ENCODE data around the gene PPP1R14B. TPM values are rescaled to one million over a fixed set of nuclear protein-coding genes. Genes with fewer than 3 reads are reported as not detected.

PPP1R14B gene
- total and polyA plus RNA-seq, 4 donors = 24.2 to 57.6 (median 38.3) TPM

DNA sequence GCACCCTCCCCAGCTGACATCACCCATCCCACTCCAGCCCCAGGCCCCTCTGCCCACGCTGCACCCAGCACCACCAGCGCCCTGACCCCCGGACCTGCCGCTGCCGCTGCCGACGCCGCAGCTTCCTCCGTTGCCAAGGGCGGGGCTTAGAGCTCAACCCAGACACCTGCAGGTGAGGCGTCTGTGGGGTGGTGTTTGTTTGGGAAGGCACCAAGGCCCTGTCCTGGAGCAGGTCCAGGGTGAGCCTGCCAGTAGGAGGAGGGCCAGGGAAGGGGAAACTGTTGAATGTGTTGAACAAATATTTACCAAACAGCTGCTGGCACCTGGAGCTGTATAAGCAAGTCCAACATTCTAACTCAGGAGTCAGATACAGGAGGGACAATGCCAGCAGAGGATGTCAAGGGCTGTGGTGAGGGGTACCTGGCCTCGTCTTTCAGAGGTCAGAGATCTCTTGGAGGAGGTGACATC, 9.2 kb downstream of the PPP1R14B start (continued):
- TF ChIP-seq, protein P1, sequence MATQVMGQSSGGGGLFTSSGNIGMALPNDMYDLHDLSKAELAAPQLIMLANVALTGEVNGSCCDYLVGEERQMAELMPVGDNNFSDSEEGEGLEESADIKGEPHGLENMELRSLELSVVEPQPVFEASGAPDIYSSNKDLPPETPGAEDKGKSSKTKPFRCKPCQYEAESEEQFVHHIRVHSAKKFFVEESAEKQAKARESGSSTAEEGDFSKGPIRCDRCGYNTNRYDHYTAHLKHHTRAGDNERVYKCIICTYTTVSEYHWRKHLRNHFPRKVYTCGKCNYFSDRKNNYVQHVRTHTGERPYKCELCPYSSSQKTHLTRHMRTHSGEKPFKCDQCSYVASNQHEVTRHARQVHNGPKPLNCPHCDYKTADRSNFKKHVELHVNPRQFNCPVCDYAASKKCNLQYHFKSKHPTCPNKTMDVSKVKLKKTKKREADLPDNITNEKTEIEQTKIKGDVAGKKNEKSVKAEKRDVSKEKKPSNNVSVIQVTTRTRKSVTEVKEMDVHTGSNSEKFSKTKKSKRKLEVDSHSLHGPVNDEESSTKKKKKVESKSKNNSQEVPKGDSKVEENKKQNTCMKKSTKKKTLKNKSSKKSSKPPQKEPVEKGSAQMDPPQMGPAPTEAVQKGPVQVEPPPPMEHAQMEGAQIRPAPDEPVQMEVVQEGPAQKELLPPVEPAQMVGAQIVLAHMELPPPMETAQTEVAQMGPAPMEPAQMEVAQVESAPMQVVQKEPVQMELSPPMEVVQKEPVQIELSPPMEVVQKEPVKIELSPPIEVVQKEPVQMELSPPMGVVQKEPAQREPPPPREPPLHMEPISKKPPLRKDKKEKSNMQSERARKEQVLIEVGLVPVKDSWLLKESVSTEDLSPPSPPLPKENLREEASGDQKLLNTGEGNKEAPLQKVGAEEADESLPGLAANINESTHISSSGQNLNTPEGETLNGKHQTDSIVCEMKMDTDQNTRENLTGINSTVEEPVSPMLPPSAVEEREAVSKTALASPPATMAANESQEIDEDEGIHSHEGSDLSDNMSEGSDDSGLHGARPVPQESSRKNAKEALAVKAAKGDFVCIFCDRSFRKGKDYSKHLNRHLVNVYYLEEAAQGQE (IDR thresholded peaks at IDR 0.05) = no peak
- TF ChIP-seq, protein P2, sequence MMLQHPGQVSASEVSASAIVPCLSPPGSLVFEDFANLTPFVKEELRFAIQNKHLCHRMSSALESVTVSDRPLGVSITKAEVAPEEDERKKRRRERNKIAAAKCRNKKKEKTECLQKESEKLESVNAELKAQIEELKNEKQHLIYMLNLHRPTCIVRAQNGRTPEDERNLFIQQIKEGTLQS (IDR thresholded peaks at IDR 0.05) = no peak
- peak in 1 of 2 donors; percentile 60 for TF ChIP-seq EGR1 (IDR thresholded peaks at IDR 0.05; ENCODE audit: low read depth in 2 of 2)
- TF ChIP-seq JUND (IDR thresholded peaks at IDR 0.05) = peak in 1 of 2 donors; percentile 26
- TF ChIP-seq TAF1 (conservative IDR thresholded peaks at IDR 0.05) = peak; percentile 67
- peak; percentile 65 for TF ChIP-seq FOXA1 (IDR thresholded peaks at IDR 0.05)

DNA sequence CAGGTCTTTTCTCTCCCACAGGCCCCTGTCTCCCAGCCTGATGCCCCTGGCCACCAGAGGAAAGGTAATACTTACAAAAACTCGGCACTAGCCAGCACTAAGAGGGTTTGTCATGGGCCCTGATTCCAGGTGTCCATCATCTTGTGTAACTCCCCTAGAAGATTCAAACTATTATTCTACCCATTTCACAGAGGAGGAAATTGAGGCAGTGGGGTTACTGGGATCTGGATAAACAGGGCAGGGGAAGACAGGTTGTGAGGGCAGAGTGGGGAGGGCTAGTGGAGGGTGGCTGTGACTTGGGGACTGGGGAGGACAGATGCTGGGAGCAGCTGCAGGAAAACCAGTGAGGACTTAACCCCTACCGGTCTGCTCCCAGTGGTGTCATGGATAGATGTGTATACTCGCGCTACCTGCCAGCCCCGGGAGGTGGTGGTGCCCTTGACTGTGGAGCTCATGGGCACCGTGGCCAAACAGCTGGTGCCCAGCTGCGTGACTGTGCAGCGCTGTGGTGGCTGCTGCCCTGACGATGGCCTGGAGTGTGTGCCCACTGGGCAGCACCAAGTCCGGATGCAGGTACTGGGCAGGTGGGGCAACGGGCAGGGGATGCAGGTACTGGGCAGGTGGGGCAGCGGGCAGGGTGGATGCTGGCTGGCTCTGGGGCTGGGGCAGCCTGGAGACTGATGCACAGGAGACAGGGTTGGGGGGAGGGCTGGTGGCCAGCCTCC, 11.1 kb downstream of the PPP1R14B start:
- Histone ChIP-seq H3K9ac (ENCODE audit: low read depth in 1 of 2, low read length in 2 of 2) (no peak overlapping the region), H3K4me1 (ENCODE audit: control insufficient read depth in 4 of 4, insufficient read depth in 4 of 4, low read length in 3 of 4) (peaks cover 21 to 54% (median 39%) of the 10 kb centered on the region in 4 donors)
- DNase-seq (ENCODE audit: low spot score) = no peak

DNA sequence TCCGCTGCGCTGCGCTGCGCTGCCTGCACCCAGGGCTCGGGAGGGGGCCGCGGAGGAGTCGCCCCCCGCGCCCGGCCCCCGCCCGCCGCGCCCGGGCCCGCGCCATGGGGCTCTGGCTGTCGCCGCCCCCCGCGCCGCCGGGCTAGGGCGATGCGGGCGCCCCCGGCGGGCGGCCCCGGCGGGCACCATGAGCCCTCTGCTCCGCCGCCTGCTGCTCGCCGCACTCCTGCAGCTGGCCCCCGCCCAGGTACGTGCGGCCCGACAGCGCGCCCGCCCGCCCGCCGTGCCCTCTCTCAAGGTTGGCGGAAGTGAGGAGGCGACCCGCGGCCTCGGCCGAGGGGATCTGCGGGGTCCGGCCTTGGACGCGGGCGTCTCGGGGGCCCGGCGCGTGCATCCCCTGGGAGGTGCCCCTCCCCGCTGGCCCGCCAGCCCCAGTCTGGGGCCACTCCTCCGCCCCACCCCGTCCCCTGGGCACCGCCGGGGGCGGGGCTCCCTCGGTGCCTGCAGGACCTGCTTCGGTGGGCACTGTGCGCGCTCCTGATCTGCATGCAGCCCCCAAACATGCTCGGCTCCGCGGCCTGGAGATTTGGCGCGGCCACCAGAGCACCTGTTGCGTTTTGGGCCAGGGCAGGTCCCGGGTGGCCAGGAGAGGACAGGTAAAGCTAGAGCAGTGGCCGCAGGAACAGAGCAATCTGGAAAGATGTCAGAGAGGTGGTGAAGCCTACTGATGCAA, 11.9 kb downstream of the PPP1R14B start:
- H3K27ac ChIP-seq (ENCODE audit: low read depth in 1 of 2, low read length in 2 of 2) = peak overlapping the region; percentile 62 to 72
- WGBS = 1% methylated on average over 80 of the region's 80 CpGs
- no peak overlapping the region for H3K9ac ChIP-seq (ENCODE audit: low read depth in 1 of 2, low read length in 2 of 2)
- TF ChIP-seq EGR1 (IDR thresholded peaks at IDR 0.05; ENCODE audit: low read depth in 2 of 2) = no peak
- TF ChIP-seq, protein P3, sequence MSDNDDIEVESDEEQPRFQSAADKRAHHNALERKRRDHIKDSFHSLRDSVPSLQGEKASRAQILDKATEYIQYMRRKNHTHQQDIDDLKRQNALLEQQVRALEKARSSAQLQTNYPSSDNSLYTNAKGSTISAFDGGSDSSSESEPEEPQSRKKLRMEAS (IDR thresholded peaks at IDR 0.05) = no peak
- TF ChIP-seq HNF4G (IDR thresholded peaks at IDR 0.05) = no peak
- no peak for TF ChIP-seq RXRA (IDR thresholded peaks at IDR 0.05)
- TF ChIP-seq, protein P4, sequence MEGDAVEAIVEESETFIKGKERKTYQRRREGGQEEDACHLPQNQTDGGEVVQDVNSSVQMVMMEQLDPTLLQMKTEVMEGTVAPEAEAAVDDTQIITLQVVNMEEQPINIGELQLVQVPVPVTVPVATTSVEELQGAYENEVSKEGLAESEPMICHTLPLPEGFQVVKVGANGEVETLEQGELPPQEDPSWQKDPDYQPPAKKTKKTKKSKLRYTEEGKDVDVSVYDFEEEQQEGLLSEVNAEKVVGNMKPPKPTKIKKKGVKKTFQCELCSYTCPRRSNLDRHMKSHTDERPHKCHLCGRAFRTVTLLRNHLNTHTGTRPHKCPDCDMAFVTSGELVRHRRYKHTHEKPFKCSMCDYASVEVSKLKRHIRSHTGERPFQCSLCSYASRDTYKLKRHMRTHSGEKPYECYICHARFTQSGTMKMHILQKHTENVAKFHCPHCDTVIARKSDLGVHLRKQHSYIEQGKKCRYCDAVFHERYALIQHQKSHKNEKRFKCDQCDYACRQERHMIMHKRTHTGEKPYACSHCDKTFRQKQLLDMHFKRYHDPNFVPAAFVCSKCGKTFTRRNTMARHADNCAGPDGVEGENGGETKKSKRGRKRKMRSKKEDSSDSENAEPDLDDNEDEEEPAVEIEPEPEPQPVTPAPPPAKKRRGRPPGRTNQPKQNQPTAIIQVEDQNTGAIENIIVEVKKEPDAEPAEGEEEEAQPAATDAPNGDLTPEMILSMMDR (IDR thresholded peaks at IDR 0.05; ENCODE audit: low read depth, low read length, missing input control) = no peak
- no peak for TF ChIP-seq YY1 (IDR thresholded peaks at IDR 0.05)
- TF ChIP-seq NR2F2 (IDR thresholded peaks at IDR 0.05) = no peak
- TF ChIP-seq, protein P2 (IDR thresholded peaks at IDR 0.05) = no peak
- TF ChIP-seq JUND (IDR thresholded peaks at IDR 0.05) = no peak
- TF ChIP-seq GABPA (IDR thresholded peaks at IDR 0.05 in 1 of 2, conservative IDR thresholded peaks at IDR 0.05 in 1 of 2) = no peak
- TF ChIP-seq SP1 (IDR thresholded peaks at IDR 0.05) = no peak
- TF ChIP-seq, protein P5, sequence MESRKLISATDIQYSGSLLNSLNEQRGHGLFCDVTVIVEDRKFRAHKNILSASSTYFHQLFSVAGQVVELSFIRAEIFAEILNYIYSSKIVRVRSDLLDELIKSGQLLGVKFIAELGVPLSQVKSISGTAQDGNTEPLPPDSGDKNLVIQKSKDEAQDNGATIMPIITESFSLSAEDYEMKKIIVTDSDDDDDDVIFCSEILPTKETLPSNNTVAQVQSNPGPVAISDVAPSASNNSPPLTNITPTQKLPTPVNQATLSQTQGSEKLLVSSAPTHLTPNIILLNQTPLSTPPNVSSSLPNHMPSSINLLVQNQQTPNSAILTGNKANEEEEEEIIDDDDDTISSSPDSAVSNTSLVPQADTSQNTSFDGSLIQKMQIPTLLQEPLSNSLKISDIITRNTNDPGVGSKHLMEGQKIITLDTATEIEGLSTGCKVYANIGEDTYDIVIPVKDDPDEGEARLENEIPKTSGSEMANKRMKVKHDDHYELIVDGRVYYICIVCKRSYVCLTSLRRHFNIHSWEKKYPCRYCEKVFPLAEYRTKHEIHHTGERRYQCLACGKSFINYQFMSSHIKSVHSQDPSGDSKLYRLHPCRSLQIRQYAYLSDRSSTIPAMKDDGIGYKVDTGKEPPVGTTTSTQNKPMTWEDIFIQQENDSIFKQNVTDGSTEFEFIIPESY (IDR thresholded peaks at IDR 0.05) = no peak

More for the DNA sequence above, 11.1 kb downstream of the PPP1R14B start:
- Histone ChIP-seq H3K27ac (ENCODE audit: low read depth in 1 of 2, low read length in 2 of 2) (peak overlapping the region; percentile 37 to 62), H3K4me3 (ENCODE audit: low read depth in 1 of 3, low read length in 3 of 3) (peak overlapping the region in 2 of 3 donors; percentile 44 to 75), H3K36me3 (ENCODE audit: control insufficient read depth in 4 of 4, insufficient read depth in 3 of 4, low read depth in 1 of 4, low read length in 3 of 4) (no peaks in the 10 kb centered on the region), H3K27me3 (ENCODE audit: control insufficient read depth in 4 of 4, insufficient read depth in 4 of 4, low read length in 3 of 4) (no peaks in the 10 kb centered on the region), H3K9me3 (ENCODE audit: control insufficient read depth in 4 of 4, low read length in 3 of 4) (no peaks in the 10 kb centered on the region)
- WGBS = 92% methylated on average over 12 of the region's 12 CpGs
- TF ChIP-seq YY1 (IDR thresholded peaks at IDR 0.05) (no peak), JUND (IDR thresholded peaks at IDR 0.05) (no peak), FOXA2 (IDR thresholded peaks at IDR 0.05) (no peak), NR2F2 (IDR thresholded peaks at IDR 0.05) (no peak), RXRA (IDR thresholded peaks at IDR 0.05) (no peak)
- TF ChIP-seq, protein P3 (IDR thresholded peaks at IDR 0.05) = no peak

More for the DNA sequence above, 11.9 kb downstream of the PPP1R14B start:
- no peaks in the 10 kb centered on the region for H3K27me3 ChIP-seq (ENCODE audit: control insufficient read depth in 4 of 4, insufficient read depth in 4 of 4, low read length in 3 of 4)
- peak overlapping the region in 2 of 3 donors; percentile 44 to 75 for H3K4me3 ChIP-seq (ENCODE audit: low read depth in 1 of 3, low read length in 3 of 3)
- H3K4me1 ChIP-seq (ENCODE audit: control insufficient read depth in 4 of 4, insufficient read depth in 4 of 4, low read length in 3 of 4) = peaks cover 21 to 50% (median 36%) of the 10 kb centered on the region in 4 donors
- no peaks in the 10 kb centered on the region for H3K9me3 ChIP-seq (ENCODE audit: control insufficient read depth in 4 of 4, low read length in 3 of 4)
- no peak for DNase-seq (ENCODE audit: low spot score)
- H3K36me3 ChIP-seq (ENCODE audit: control insufficient read depth in 4 of 4, insufficient read depth in 3 of 4, low read depth in 1 of 4, low read length in 3 of 4) = no peaks in the 10 kb centered on the region
